Endothelial cell of umbilical vein (primary cell): ENCODE results near the gene CLIC5. TPM values are rescaled to one million over a fixed set of nuclear protein-coding genes. Genes with fewer than 3 reads are reported as not detected.

Experiments used
- BruUV-seq: library from RNA; stranded (reverse); fragments of 400-500 nt; replicated peaks from 2 replicates; lab custom pipeline; 2021; lab: Mats Ljungman, UMichigan
- CTCF ChIA-PET: fragments of 300-600, 350-600 bp; sonication (Branson Sonifier 250); formaldehyde crosslinking; loops from one replicate; lab custom pipeline; 2021; ENCODE audit warnings: antibody characterized with exemption, inconsistent platforms; lab: Charles Lee
- POLR2A ChIA-PET: fragments of 300-600, 350-600 bp; sonication (Branson Sonifier 250); formaldehyde crosslinking; loops from one replicate; lab custom pipeline; 2021; ENCODE audit warnings: antibody characterized with exemption, inconsistent platforms; lab: Charles Lee
- DNase-seq: peaks from one replicate; pipeline ENCODE4 v3.0.0-alpha.2; 2011; ENCODE audit warnings: low read depth, low spot score
- FAIRE-seq: peaks from 2 replicates; lab custom pipeline; 2011; peaks lifted over from hg19 to GRCh38; lab: Jason Lieb, UNC
- H2AFZ ChIP-seq: 2 replicates; pipeline ENCODE4 v1.6.0; 2012; ENCODE audit warnings: low read depth, low read length, control low read depth, inconsistent platforms
- H3K27ac ChIP-seq: 2 replicates; pipeline ENCODE4 v1.5.1; 2011; ENCODE audit warnings: low read depth, mild to moderate bottlenecking, control low read depth, low read length, moderate library complexity; ENCODE audit not compliant: insufficient read depth
- H3K27me3 ChIP-seq, 2 experiments: 2 replicates each; pipeline versions ENCODE4 v1.6.0 to v1.6.1; 2011; ENCODE audit warnings: low read length in 2 of 2, mixed read lengths in 1 of 2; ENCODE audit not compliant: control insufficient read depth in 2 of 2, insufficient read depth in 2 of 2
- H3K36me3 ChIP-seq, 2 experiments: 2 replicates in 1 of 2; 3 replicates in 1 of 2; pipeline ENCODE4 v1.5.1; 2011; ENCODE audit warnings: low read length in 2 of 2, mild to moderate bottlenecking in 1 of 2, moderate library complexity in 1 of 2; ENCODE audit not compliant: control insufficient read depth in 2 of 2, insufficient read depth in 2 of 2; ENCODE audit errors: extremely low read depth in 1 of 2
- H3K4me1 ChIP-seq: 3 replicates; pipeline ENCODE4 v1.5.1; 2011; ENCODE audit warnings: mild to moderate bottlenecking, low read length; ENCODE audit not compliant: control insufficient read depth, insufficient read depth; ENCODE audit errors: extremely low read depth
- H3K4me2 ChIP-seq: 2 replicates; pipeline ENCODE4 v1.6.1; 2011; ENCODE audit warnings: low read length, control low read depth, mixed read lengths; ENCODE audit not compliant: insufficient read depth
- H3K4me3 ChIP-seq, 3 experiments: fragments of 200-600 bp in 1 of 3; sonication (generic), shearing (Covaris generic) in 1 of 3; replicated peaks in 1 of 3; 2 replicates each; pipeline ENCODE4 v1.5.1; 2011 to 2016; ENCODE audit warnings: control low read depth in 3 of 3, low read length in 3 of 3, mild to moderate bottlenecking in 2 of 3, inconsistent platforms in 1 of 3, low read depth in 1 of 3, moderate library complexity in 1 of 3; ENCODE audit not compliant: insufficient read depth in 1 of 3
- H3K79me2 ChIP-seq: 2 replicates; pipeline ENCODE4 v1.6.0; 2012; ENCODE audit warnings: low read length, inconsistent platforms; ENCODE audit not compliant: control insufficient read depth, insufficient read depth
- H3K9ac ChIP-seq: replicated peaks from 2 replicates; pipeline ENCODE3; 2011; ENCODE audit warnings: low read length, control low read depth; ENCODE audit not compliant: insufficient read depth; ENCODE audit errors: extremely low read depth
- H3K9me1 ChIP-seq: replicated peaks from 3 replicates; pipeline ENCODE4 v1.6.0; 2011; ENCODE audit warnings: mild to moderate bottlenecking, low read length; ENCODE audit not compliant: control insufficient read depth, insufficient read depth; ENCODE audit errors: extremely low read depth
- H3K9me3 ChIP-seq: replicated peaks from 2 replicates; pipeline ENCODE4 v1.5.1; 2012; ENCODE audit warnings: low read length, inconsistent platforms; ENCODE audit not compliant: control insufficient read depth, insufficient read depth
- H4K20me1 ChIP-seq: replicated peaks from 2 replicates; pipeline ENCODE3; 2011; ENCODE audit warnings: mild to moderate bottlenecking, low read length; ENCODE audit not compliant: control insufficient read depth, insufficient read depth; ENCODE audit errors: extremely low read depth
- CTCF ChIP-seq, 2 donors: IDR thresholded peaks; 1 replicate in 1 of 2; 2 replicates in 1 of 2; pipeline ENCODE4 v1.5.1; 2011; ENCODE audit warnings: low read length in 2 of 2, mild to moderate bottlenecking in 2 of 2, moderate library complexity in 2 of 2, control low read depth in 1 of 2, inconsistent platforms in 1 of 2, low read depth in 1 of 2; ENCODE audit not compliant: insufficient read depth in 1 of 2; ENCODE audit errors: extremely low read depth in 1 of 2
- EZH2 ChIP-seq: IDR thresholded peaks from 2 replicates; pipeline ENCODE4 v1.6.1; 2012; ENCODE audit warnings: borderline replicate concordance, low read depth, mild to moderate bottlenecking, moderate library complexity, low read length, inconsistent platforms; ENCODE audit not compliant: severe bottlenecking
- FOS ChIP-seq: IDR thresholded peaks from 2 replicates; pipeline ENCODE4 v1.6.1; 2011; ENCODE audit warnings: mild to moderate bottlenecking, low read length, moderate library complexity, borderline replicate concordance; ENCODE audit not compliant: insufficient read depth
- GATA2 ChIP-seq: IDR thresholded peaks from 2 replicates; pipeline ENCODE4 v1.7.0; 2011; ENCODE audit warnings: low read depth, mild to moderate bottlenecking, moderate library complexity, mixed read lengths, low read length; ENCODE audit not compliant: insufficient read length, insufficient read depth
- JUN ChIP-seq: IDR thresholded peaks from 2 replicates; pipeline ENCODE4 v1.6.1; 2011; ENCODE audit warnings: borderline replicate concordance, low read depth; ENCODE audit not compliant: insufficient read length, insufficient read depth
- MAX ChIP-seq: IDR thresholded peaks from 2 replicates; pipeline ENCODE4 v1.6.1; 2011; ENCODE audit not compliant: insufficient read depth, insufficient read length
- MYC ChIP-seq: IDR thresholded peaks from one replicate; pipeline ENCODE4 v1.6.1; 2011; ENCODE audit warnings: mild to moderate bottlenecking, low read depth, low read length
- POLR2A ChIP-seq: IDR thresholded peaks from 2 replicates; pipeline ENCODE4 v1.6.1; 2012; ENCODE audit warnings: low read depth, mild to moderate bottlenecking, control low read depth, low read length
- POLR2AphosphoS5 ChIP-seq: IDR thresholded peaks from 2 replicates; pipeline ENCODE4 v1.6.1; 2012; ENCODE audit warnings: low read depth, mild to moderate bottlenecking, control low read depth, low read length, moderate library complexity; ENCODE audit not compliant: insufficient read depth
- dilution Hi-C: fragments of 300-500 bp; cut with MboI; formaldehyde crosslinking; loops from one replicate; pipeline ENCODE4 v1.15.0; 2019; ENCODE audit warnings: low sequenced_read_pairs; ENCODE audit not compliant: extremely low pct_ligation_motif_present
- intact Hi-C: fragments of 100-400 bp; cut with micrococcal nuclease; formaldehyde crosslinking; loops from one replicate; pipeline ENCODE4 v1.10.0; 2022
- polyA plus RNA-seq, 4 experiments: library from polyadenylated mRNA; depleted of rRNA in 3 of 4; stranded (reverse) in 3 of 4; unstranded in 1 of 4; fragments of >200 nt; gene quantifications; 2 replicates each; pipeline versions ENCODE4 v1.2.1 to v1.2.3, GENCODE V29; 2011 to 2012; ENCODE audit warnings: missing spikeins in 1 of 4
- total RNA-seq: library from RNA; stranded (reverse); gene quantifications from 2 replicates; pipeline ENCODE4 v1.2.3, GENCODE V29; 2021

CLIC5 gene
- total and polyA plus RNA-seq, 2 donors (not counting 3 experiments of a cell fraction or from before 2014, with no cell fraction given) = 0.07 TPM; not detected in 1

- intact Hi-C loops = no loop called here
- Histone ChIP-seq H3K27ac (no peak overlapping the region), H3K79me2 (no peaks in the 10 kb centered on the region), H3K9ac (no peak overlapping the region), H3K4me3 (no peak overlapping the region), H2AFZ (no peak overlapping the region), H4K20me1 (no peaks in the 10 kb centered on the region), H3K9me3 (no peaks in the 10 kb centered on the region), H3K36me3 (no peaks in the 10 kb centered on the region), H3K4me1 (peaks cover 5% of the 10 kb centered on the region), H3K27me3 (peaks cover 31 to 54% of the 10 kb centered on the region in 2 experiments), H3K9me1 (no peaks in the 10 kb centered on the region), H3K4me2 (no peak overlapping the region)
- dilution Hi-C loops = no loop called here
- no TSS peak for BruUV-seq
- no peak for FAIRE-seq
- ChIA-PET POLR2A (no interaction called here), CTCF (interaction anchor here (2.0 kb wide), 1 partner anchor 10 kb away, joined by 5 read pairs; no protein-coding TSS in a partner anchor)
- no peak for TF ChIP-seq GATA2
- TF ChIP-seq FOS = no peak
- DNase-seq = no peak
Measured at GRCh38 chr6:46017726-46018125, 2.1 kb upstream of the CLIC5 start.

- CTCF ChIA-PET = no interaction called here
- intact Hi-C loops = no loop called here
- no peak overlapping the region for H3K27ac ChIP-seq
- no peak overlapping the region for H3K4me2 ChIP-seq
- peaks cover 12% of the 10 kb centered on the region for H3K4me1 ChIP-seq
- FAIRE-seq (no peak), DNase-seq (no peak)
- POLR2A ChIA-PET = no interaction called here
- TF ChIP-seq GATA2 (no peak), CTCF (IDR thresholded peaks at IDR 0.05; ENCODE audit: extremely low read depth in 1 of 2, insufficient read depth in 1 of 2, low read depth in 1 of 2, low read length in 2 of 2) (no peak), POLR2A (no peak), FOS (no peak), EZH2 (no peak), MAX (no peak), POLR2AphosphoS5 (no peak), JUN (no peak), MYC (no peak)
- no peaks in the 10 kb centered on the region for H4K20me1 ChIP-seq
- peaks cover 33 to 52% of the 10 kb centered on the region in 2 experiments for H3K27me3 ChIP-seq
- dilution Hi-C loops = no loop called here
- H3K9ac ChIP-seq = no peak overlapping the region
- no peak overlapping the region for H3K4me3 ChIP-seq
- H3K36me3 ChIP-seq = no peaks in the 10 kb centered on the region
- H3K79me2 ChIP-seq = no peaks in the 10 kb centered on the region
- H3K9me3 ChIP-seq = no peaks in the 10 kb centered on the region
- no peaks in the 10 kb centered on the region for H3K9me1 ChIP-seq
- H2AFZ ChIP-seq = no peak overlapping the region
- no TSS peak for BruUV-seq
Measured at GRCh38 chr6:46016063-46016608, 476 bp upstream of the CLIC5 start.
